ENCODE data around the gene FAM204A.

Gene FAM204A

GRCh38 chr10:118272767-118273166 lies 69.4 kb downstream of the FAM204A start:
- H3K9ac ChIP-seq, result no peak overlapping the region
- no peak for TF ChIP-seq CTCF (conservative IDR thresholded peaks at IDR 0.05; ENCODE audit: low read depth, low read length)
- no peak overlapping the region for H3K4me3 ChIP-seq (IDR thresholded peaks at IDR 0.05; ENCODE audit: insufficient read depth, low read depth, low read length)
- no peaks in the 10 kb centered on the region for H3K4me1 ChIP-seq (ENCODE audit: low read depth, poor library complexity, severe bottlenecking)
- H3K27ac ChIP-seq, result no peak overlapping the region
- H3K36me3 ChIP-seq (ENCODE audit: insufficient read depth), result no peaks in the 10 kb centered on the region
- H4K20me1 ChIP-seq (ENCODE audit: insufficient read depth), result no peaks in the 10 kb centered on the region
- no peak overlapping the region for H2AFZ ChIP-seq (ENCODE audit: low read depth)
- no peak overlapping the region for H3K4me2 ChIP-seq
- no peaks in the 10 kb centered on the region for H3K27me3 ChIP-seq (ENCODE audit: insufficient read depth, low read depth)
- no peaks in the 10 kb centered on the region for H3K79me2 ChIP-seq (ENCODE audit: insufficient read depth, low read depth)

DNA sequence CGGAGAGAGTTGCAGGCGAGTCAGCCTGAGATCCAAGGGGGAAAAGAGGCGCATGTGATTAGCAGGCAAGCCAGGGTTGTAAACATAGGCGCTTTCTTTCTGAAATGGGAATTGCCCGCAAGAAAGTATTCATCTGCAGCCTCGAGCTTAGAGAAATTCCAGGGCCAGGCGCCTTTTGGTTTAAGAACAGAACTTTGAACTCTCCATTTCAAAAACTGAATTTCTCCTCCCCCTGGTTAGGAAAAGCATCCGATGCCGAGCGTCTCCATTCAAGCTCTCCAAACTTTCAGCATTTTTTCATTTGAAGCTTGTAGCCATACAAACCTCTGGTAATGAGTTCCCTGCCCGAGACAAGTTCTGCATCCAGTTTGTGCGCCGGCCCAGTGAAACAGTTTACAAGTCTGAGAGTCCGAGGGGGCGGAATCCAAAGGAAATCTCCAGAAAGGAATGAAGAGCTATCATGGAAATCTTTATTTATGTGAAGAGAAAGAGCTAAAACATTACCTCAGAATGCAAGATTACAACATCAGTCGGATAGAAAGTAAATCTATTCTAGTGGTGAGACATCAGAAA lies 69.9 kb downstream of the FAM204A start:
- H2AFZ ChIP-seq (ENCODE audit: low read depth), result no peak overlapping the region
- H3K79me2 ChIP-seq (ENCODE audit: insufficient read depth, low read depth), result no peaks in the 10 kb centered on the region
- no peak for TF ChIP-seq CTCF (conservative IDR thresholded peaks at IDR 0.05; ENCODE audit: low read depth, low read length)
- H3K9ac ChIP-seq, result no peak overlapping the region
- H3K27me3 ChIP-seq (ENCODE audit: insufficient read depth, low read depth), result no peaks in the 10 kb centered on the region
- H3K4me3 ChIP-seq (IDR thresholded peaks at IDR 0.05; ENCODE audit: insufficient read depth, low read depth, low read length), result no peak overlapping the region
- H3K27ac ChIP-seq, result no peak overlapping the region
- H4K20me1 ChIP-seq (ENCODE audit: insufficient read depth), result no peaks in the 10 kb centered on the region
- no peaks in the 10 kb centered on the region for H3K4me1 ChIP-seq (ENCODE audit: low read depth, poor library complexity, severe bottlenecking)
- H3K36me3 ChIP-seq (ENCODE audit: insufficient read depth), result no peaks in the 10 kb centered on the region
- H3K4me2 ChIP-seq, result no peak overlapping the region

- no peak overlapping the region for H3K4me3 ChIP-seq (IDR thresholded peaks at IDR 0.05; ENCODE audit: insufficient read depth, low read depth, low read length)
- H3K27ac ChIP-seq, result no peak overlapping the region
- H2AFZ ChIP-seq (ENCODE audit: low read depth), result no peak overlapping the region
- no peaks in the 10 kb centered on the region for H3K27me3 ChIP-seq (ENCODE audit: insufficient read depth, low read depth)
- no peak overlapping the region for H3K4me2 ChIP-seq
- H3K9ac ChIP-seq, result no peak overlapping the region
- H3K36me3 ChIP-seq (ENCODE audit: insufficient read depth), result no peaks in the 10 kb centered on the region
- no peaks in the 10 kb centered on the region for H3K79me2 ChIP-seq (ENCODE audit: insufficient read depth, low read depth)
- no peak for TF ChIP-seq CTCF (conservative IDR thresholded peaks at IDR 0.05; ENCODE audit: low read depth, low read length)
- no peaks in the 10 kb centered on the region for H4K20me1 ChIP-seq (ENCODE audit: insufficient read depth)
- H3K4me1 ChIP-seq (ENCODE audit: low read depth, poor library complexity, severe bottlenecking), result no peaks in the 10 kb centered on the region
Measured at GRCh38 chr10:118271671-118272070, 70.5 kb downstream of the FAM204A start.

DNA sequence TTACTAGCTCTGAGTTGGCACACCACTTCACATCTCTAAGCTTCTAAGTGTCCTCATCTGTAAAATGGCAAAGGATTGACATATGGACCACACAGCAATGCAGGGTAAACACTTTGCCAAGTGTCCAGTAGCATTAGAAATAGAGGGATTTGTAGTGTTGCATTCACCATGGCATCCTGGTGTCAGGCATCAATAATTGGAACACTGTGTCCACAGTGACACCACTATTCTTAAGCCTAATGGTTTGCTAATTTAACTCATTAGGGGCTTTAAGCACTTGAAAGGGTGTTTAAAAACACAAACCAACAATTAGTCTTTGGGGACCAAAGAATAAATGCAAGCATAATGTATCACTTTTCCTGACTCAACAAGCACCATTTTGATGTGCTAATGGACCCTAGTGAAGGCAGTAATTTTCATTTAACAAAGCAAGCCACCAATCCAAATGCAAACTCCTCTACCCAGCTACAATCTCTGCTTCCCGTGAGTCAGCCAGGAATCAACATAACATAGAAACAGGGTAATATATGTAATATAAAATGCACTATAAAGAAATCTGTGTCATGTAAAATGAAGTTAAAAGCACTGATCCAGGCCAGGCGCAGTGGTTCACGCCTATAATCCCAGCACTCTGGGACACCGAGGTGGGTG lies 75.9 kb downstream of the FAM204A start:
- no peak overlapping the region for H3K27ac ChIP-seq
- H4K20me1 ChIP-seq (ENCODE audit: insufficient read depth), result no peaks in the 10 kb centered on the region
- H3K4me3 ChIP-seq (IDR thresholded peaks at IDR 0.05; ENCODE audit: insufficient read depth, low read depth, low read length), result no peak overlapping the region
- no peaks in the 10 kb centered on the region for H3K36me3 ChIP-seq (ENCODE audit: insufficient read depth)
- no peaks in the 10 kb centered on the region for H3K79me2 ChIP-seq (ENCODE audit: insufficient read depth, low read depth)
- H2AFZ ChIP-seq (ENCODE audit: low read depth), result no peak overlapping the region
- no peaks in the 10 kb centered on the region for H3K27me3 ChIP-seq (ENCODE audit: insufficient read depth, low read depth)
- H3K4me1 ChIP-seq (ENCODE audit: low read depth, poor library complexity, severe bottlenecking), result no peaks in the 10 kb centered on the region
- H3K9ac ChIP-seq, result no peak overlapping the region
- no peak overlapping the region for H3K4me2 ChIP-seq
- TF ChIP-seq CTCF (conservative IDR thresholded peaks at IDR 0.05; ENCODE audit: low read depth, low read length), result no peak
